Naive B cell (primary cell): Measurements from ENCODE around the gene WDR41. TPM values are rescaled to one million over a fixed set of nuclear protein-coding genes. Genes with fewer than 3 reads are reported as not detected.

Experiments
- ATAC-seq, 2 donors: fragments of 150-1000 bp; cut with Tn5 transposase; 2 replicates each; pipeline ENCODE4 v1.10.0; 2021; ENCODE audit warnings: low read depth in 2 of 2, mild to moderate bottlenecking in 2 of 2, moderate library complexity in 2 of 2
- DNase-seq: peaks from one replicate; pipeline ENCODE4 v3.0.0; 2022
- H3K27ac Mint-ChIP-seq, 6 donors: one replicate each; pipeline ENCODE4 v1.8.0; 2020 to 2022; ENCODE audit warnings: mild to moderate bottlenecking in 6 of 6, mixed read lengths in 6 of 6, moderate library complexity in 5 of 6, inconsistent platforms in 2 of 6
- H3K27me3 Mint-ChIP-seq, 3 donors: one replicate each; pipeline ENCODE4 v1.8.0; 2021 to 2022; ENCODE audit warnings: mixed read lengths in 3 of 3, mild to moderate bottlenecking in 1 of 3
- H3K36me3 Mint-ChIP-seq, 2 donors: one replicate each; pipeline ENCODE4 v1.8.0; 2020 to 2022; ENCODE audit warnings: mixed read lengths in 2 of 2, inconsistent platforms in 1 of 2, mild to moderate bottlenecking in 1 of 2
- H3K4me1 Mint-ChIP-seq, 3 donors: one replicate each; pipeline ENCODE4 v1.8.0; 2020 to 2022; ENCODE audit warnings: mixed read lengths in 3 of 3, inconsistent platforms in 1 of 3, mild to moderate bottlenecking in 1 of 3, moderate library complexity in 1 of 3
- H3K4me3 Mint-ChIP-seq, 8 donors: one replicate each; pipeline ENCODE4 v1.8.0; 2020 to 2022; ENCODE audit warnings: mild to moderate bottlenecking in 8 of 8, mixed read lengths in 8 of 8, moderate library complexity in 8 of 8, inconsistent platforms in 2 of 8
- H3K9me3 Mint-ChIP-seq, 7 donors: one replicate each; pipeline ENCODE4 v1.8.0; 2020 to 2022; ENCODE audit warnings: mixed read lengths in 7 of 7, mild to moderate bottlenecking in 5 of 7, inconsistent platforms in 2 of 7, moderate library complexity in 1 of 7
- polyA plus RNA-seq, 6 donors: library from polyadenylated mRNA; unstranded; fragments of 300-500 nt; fragmentation: Illumina TruSeq; gene quantifications; one replicate each; pipeline ENCODE4 v1.2.3, GENCODE V29; 2021; ENCODE audit warnings: low read depth in 6 of 6

The WDR41 gene
- polyA plus RNA-seq, 6 donors from 2014 or later: 24.0 to 31.2 (median 29.0) TPM

DNA sequence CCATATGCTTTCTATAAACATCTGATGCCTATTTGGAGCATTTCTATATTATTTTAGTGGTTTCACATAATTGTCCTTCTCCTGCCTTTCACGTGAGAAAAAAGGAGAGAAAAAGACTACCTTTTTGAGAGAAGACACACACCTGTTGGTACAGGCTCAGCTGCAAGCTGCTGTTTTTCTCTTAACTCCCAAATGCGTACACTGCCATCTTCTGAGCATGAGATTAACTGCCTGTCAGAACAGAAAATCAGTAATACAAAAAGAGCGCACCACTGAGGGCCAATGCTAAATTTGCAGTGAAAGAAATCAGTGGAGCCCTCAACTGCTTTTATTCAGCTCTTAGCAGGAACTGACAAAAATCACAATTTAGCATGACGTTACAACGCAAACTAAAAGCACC is 54.9 kb downstream of the WDR41 start:
- Mint-ChIP-seq H3K36me3 (peaks cover 40 to 48% of the 10 kb centered on the region in 2 donors), H3K4me1 (no peaks in the 10 kb centered on the region)
- DNase-seq: no peak

DNA sequence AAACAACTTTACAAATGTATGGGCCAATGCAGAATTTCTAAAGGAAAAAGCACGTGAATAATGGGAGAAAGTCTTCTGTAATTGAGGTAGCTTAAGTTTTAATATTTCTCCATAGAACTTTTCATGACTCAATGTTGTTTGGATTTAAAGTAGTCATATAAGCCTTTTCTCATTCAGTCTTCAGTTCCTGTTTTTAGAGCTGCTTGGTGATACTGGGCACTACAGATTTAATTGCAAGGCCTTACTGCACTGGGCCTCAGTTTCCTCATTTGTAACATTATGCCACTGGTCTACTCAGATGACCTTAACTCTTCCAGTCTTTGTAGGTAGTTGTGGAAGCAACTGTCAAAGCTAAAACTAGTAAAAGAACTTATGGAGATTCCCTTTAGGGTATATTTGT is 60.4 kb downstream of the WDR41 start:
- Mint-ChIP-seq H3K27ac (no peak overlapping the region), H3K27me3 (no peaks in the 10 kb centered on the region), H3K4me3 (no peak overlapping the region), H3K4me1 (no peaks in the 10 kb centered on the region), H3K36me3 (peaks cover 31 to 46% of the 10 kb centered on the region in 2 donors), H3K9me3 (no peaks in the 10 kb centered on the region)
- no peak for DNase-seq
- ATAC-seq: no peak

More for the DNA sequence above, 54.9 kb downstream of the WDR41 start:
- Mint-ChIP-seq H3K27me3 (no peaks in the 10 kb centered on the region), H3K9me3 (no peaks in the 10 kb centered on the region), H3K27ac (no peak overlapping the region), H3K4me3 (no peak overlapping the region)
- no peak for ATAC-seq

DNA sequence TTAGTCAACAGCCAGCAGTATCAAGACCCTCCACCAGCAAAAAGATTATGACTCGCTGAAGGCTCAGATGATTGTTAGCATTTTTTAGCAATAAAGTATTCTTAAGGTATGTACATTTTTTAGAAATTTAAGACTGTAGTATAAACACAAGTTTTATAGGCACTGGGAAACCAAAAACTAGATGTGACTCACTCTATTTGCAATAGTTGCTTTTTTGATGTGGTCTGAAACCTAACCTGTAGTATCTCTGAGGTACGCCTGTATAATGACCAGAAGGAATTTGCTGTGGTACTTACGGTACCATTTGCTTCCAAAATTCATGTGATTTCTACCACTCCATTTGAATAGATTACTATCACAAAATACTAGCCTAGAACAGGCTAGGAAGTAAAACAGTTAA is 60.8 kb downstream of the WDR41 start:
- Mint-ChIP-seq H3K9me3 (no peaks in the 10 kb centered on the region), H3K36me3 (peaks cover 28 to 41% of the 10 kb centered on the region in 2 donors), H3K4me3 (no peak overlapping the region), H3K4me1 (no peaks in the 10 kb centered on the region), H3K27ac (peak overlapping the region in 1 of 6 donors; percentile 25), H3K27me3 (no peaks in the 10 kb centered on the region)
- no peak for DNase-seq
- ATAC-seq: no peak

DNA sequence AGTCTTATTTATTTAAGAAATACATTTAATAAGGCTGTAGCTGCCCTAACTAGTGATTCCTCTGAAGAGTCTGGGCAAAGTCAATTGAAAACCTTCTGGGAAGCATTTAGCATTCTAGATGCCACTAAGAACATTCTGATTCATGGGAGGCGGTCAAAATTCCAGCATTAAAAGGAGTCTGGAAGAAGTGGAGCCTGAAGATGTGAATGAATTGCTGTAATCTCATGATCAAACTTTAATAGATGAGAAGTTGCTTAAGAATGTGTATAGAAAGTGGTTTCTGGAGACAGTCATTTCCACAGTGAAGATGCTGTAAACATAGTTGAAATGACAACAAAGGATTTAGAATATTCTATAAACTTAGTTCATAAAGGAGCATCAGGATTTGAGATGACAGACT is 61.4 kb downstream of the WDR41 start:
- Mint-ChIP-seq H3K4me3 (no peak overlapping the region), H3K4me1 (no peaks in the 10 kb centered on the region), H3K36me3 (peaks cover 22 to 36% of the 10 kb centered on the region in 2 donors), H3K9me3 (no peaks in the 10 kb centered on the region), H3K27me3 (no peaks in the 10 kb centered on the region), H3K27ac (peak overlapping the region in 1 of 6 donors; percentile 25)
- DNase-seq: no peak
- no peak for ATAC-seq

DNA sequence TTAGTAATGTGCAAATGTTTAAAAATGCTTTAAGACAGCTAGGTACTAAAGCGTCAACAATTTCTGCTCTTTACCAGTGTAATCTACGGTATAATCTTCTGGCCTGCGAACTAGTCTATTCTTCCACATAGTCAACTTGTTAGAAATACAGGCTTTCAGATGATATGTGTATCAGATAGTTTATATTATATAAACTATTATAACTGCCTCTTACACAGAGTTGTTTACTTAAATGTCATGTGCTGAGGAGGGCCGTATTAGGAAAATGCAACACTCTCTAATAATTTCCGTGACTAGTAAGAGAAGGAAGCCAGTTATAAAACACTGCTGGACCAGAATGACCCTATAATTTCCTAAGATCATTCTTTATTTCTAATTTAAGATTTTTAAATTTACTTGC is 63.6 kb downstream of the WDR41 start:
- peaks cover 2 to 20% of the 10 kb centered on the region in 2 donors for H3K36me3 Mint-ChIP-seq
- no peaks in the 10 kb centered on the region for H3K27me3 Mint-ChIP-seq
- H3K27ac Mint-ChIP-seq: no peak overlapping the region
- ATAC-seq (no peak), DNase-seq (no peak)
- no peak overlapping the region for H3K4me3 Mint-ChIP-seq
- H3K4me1 Mint-ChIP-seq: no peaks in the 10 kb centered on the region
- H3K9me3 Mint-ChIP-seq: no peaks in the 10 kb centered on the region

DNA sequence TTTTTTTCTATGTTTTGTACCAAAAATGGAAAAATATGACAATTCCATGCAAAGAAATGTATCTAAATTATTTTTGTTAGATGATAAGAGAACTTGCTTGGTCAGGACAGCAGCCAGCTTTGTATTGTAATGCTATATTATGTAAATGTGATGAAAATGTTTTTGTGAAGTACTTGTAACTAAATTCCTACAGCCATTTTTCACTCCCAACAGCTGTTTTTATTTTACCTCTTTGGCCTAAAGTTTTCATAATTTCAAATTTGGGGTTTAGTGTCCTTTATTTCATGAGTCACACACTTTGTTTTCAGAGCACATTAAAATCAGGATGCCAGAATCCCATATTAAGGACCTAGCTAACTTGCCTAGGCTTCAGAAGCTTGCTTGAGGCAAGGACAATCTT is 64.1 kb downstream of the WDR41 start:
- H3K9me3 Mint-ChIP-seq: peaks cover 0 to 2% (median 0%) of the 10 kb centered on the region in 7 donors
- no peak overlapping the region for H3K4me3 Mint-ChIP-seq
- H3K4me1 Mint-ChIP-seq: no peaks in the 10 kb centered on the region
- no peaks in the 10 kb centered on the region for H3K27me3 Mint-ChIP-seq
- no peak overlapping the region for H3K27ac Mint-ChIP-seq
- peaks cover 0 to 17% of the 10 kb centered on the region in 2 donors for H3K36me3 Mint-ChIP-seq
- ATAC-seq (no peak), DNase-seq (no peak)

DNA sequence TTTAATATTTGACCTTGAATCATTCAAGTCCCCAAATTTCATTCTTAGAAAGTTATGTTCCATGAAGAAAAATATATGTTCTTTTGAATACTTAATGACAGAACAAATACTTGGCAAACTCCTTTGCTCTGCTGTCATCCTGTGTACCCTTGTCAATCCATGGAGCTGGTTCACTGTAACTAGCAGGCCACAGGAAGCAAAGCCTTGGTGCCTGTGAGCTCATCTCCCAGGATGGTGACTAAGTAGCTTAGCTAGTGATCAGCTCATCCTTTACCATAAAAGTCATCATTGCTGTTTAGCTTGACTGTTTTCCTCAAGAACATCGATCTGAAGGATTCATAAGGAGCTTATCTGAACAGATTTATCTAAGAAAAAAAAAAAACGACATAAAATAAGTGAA is 65.4 kb downstream of the WDR41 start:
- no peaks in the 10 kb centered on the region for H3K27me3 Mint-ChIP-seq
- peaks cover 0 to 6% (median 0%) of the 10 kb centered on the region in 7 donors for H3K9me3 Mint-ChIP-seq
- peaks cover 0 to 9% of the 10 kb centered on the region in 2 donors for H3K36me3 Mint-ChIP-seq
- no peak overlapping the region for H3K27ac Mint-ChIP-seq
- no peak overlapping the region for H3K4me3 Mint-ChIP-seq
- H3K4me1 Mint-ChIP-seq: no peaks in the 10 kb centered on the region
- ATAC-seq (no peak), DNase-seq (no peak)

DNA sequence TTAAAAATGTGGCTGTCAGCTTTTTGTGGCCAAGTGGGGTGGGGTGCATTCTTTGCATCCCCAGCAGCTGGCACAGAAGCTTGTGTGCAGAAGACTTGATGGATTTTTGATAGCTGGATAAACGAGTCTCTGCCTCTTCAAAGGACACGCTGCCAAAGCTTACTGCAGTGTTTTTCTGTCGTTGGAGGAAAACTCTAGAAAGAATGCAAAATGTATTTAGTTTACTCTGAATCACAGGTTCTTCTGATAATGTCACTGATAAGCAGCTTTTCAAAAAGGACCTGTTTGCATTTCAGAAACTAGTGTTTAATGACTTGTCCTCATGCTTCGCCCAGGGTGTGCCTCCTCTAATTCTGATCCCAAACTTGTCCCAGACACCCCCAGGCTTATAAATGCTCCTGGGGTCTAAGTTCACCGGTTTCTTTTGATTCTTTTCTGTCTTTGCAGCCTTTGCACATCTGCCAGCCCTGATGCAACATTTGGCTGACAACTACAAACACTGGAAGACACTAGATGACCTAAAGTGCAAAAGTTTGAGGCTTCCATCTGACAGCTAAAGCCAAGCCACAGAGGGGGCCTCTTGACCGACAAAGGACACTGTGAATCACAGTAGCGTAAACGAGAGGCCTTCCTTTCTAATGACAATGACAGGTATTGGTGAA is 66.0 kb downstream of the WDR41 start:
- ATAC-seq (no peak), DNase-seq (no peak)
- no peaks in the 10 kb centered on the region for H3K4me1 Mint-ChIP-seq
- no peak overlapping the region for H3K27ac Mint-ChIP-seq
- H3K36me3 Mint-ChIP-seq: peaks cover 0 to 9% of the 10 kb centered on the region in 2 donors
- H3K27me3 Mint-ChIP-seq: no peaks in the 10 kb centered on the region
- H3K4me3 Mint-ChIP-seq: no peak overlapping the region
- H3K9me3 Mint-ChIP-seq: peaks cover 0 to 6% (median 0%) of the 10 kb centered on the region in 7 donors

DNA sequence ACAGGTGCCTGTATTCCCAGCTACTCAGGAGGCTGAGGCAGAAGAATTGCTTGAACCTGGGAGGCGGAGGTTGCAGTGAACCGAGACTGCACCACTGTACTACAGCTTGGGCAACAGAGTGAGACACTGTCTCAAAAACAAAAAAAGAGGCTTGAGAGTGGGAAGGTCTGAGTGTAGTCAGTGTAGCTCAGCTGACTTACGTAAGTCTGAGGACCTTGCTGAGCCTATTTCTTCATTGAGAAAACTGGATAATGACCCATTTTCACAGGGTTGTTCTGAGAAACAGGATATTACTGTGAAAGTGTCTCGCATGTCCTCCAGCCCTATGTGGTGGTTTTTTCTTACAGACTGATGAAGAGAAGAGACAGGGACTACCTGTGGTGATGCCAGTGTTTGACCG is 66.7 kb downstream of the WDR41 start:
- no peaks in the 10 kb centered on the region for H3K4me1 Mint-ChIP-seq
- no peak overlapping the region for H3K4me3 Mint-ChIP-seq
- DNase-seq (no peak), ATAC-seq (no peak)
- no peak overlapping the region for H3K27ac Mint-ChIP-seq
- peaks cover 0 to 8% (median 0%) of the 10 kb centered on the region in 7 donors for H3K9me3 Mint-ChIP-seq
- H3K27me3 Mint-ChIP-seq: no peaks in the 10 kb centered on the region
- peaks cover 0 to 8% of the 10 kb centered on the region in 2 donors for H3K36me3 Mint-ChIP-seq

DNA sequence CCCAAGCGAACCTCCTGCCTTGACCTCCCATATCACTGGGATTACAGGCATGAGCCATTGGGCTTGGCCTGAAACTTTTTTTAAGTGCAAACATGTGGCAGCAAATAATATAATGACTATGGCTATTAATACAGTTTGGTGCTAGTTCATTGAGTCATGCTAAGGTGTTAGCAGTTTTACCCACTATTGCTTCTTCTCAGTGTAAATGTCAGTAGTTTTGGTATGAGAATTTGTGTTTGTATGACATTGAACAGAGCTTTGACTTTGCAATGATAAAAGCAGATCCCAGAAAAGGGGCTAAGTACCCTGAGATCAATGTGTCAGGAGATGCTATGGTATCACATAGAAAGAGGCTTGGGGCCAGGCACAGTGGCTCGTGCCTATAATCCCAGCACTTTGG is 67.2 kb downstream of the WDR41 start:
- H3K36me3 Mint-ChIP-seq: peaks cover 0 to 3% of the 10 kb centered on the region in 2 donors
- no peak overlapping the region for H3K27ac Mint-ChIP-seq
- no peaks in the 10 kb centered on the region for H3K4me1 Mint-ChIP-seq
- H3K27me3 Mint-ChIP-seq: no peaks in the 10 kb centered on the region
- peaks cover 0 to 8% (median 0%) of the 10 kb centered on the region in 7 donors for H3K9me3 Mint-ChIP-seq
- no peak overlapping the region for H3K4me3 Mint-ChIP-seq
- no peak for DNase-seq
- ATAC-seq: no peak

DNA sequence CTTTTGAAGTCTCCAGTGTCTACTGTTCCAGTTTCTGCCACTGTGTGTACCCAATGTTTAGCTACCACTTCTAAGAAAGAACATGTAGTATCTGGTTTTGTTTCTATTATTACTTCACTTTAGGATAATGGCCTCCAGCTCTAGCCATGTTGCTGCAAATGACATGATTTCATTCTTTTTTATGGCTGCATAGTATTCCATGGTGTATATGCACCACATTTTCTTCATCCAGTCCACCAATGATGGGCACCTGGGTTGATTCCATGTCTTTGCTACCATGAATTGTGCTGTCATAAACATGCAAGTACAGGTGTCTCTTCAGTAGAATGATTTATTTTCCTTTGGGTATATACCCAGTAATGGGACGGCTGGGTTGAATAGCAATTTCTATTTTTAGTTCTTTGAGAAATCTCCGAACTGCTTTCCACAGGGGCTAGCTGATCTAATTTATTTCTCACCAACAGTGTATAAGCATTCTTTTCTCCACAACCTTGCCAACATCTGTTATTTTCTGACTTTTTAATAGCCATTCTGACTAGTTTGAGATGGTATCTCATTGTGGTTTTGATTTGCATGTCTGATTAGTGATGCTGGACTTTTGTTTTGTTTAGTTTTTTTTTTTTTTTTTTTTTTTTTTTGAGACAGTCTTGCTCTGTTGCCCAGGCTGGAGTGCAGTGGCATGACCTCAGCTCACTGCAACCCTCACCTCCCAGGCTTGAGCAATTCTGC is 68.9 kb downstream of the WDR41 start:
- Mint-ChIP-seq H3K4me3 (no peak overlapping the region), H3K27ac (peak overlapping the region in 1 of 6 donors; percentile 10), H3K9me3 (peaks cover 0 to 8% (median 0%) of the 10 kb centered on the region in 7 donors), H3K27me3 (no peaks in the 10 kb centered on the region), H3K36me3 (no peaks in the 10 kb centered on the region), H3K4me1 (no peaks in the 10 kb centered on the region)
- ATAC-seq (peak in 1 of 2 donors; percentile 27), DNase-seq (no peak)

DNA sequence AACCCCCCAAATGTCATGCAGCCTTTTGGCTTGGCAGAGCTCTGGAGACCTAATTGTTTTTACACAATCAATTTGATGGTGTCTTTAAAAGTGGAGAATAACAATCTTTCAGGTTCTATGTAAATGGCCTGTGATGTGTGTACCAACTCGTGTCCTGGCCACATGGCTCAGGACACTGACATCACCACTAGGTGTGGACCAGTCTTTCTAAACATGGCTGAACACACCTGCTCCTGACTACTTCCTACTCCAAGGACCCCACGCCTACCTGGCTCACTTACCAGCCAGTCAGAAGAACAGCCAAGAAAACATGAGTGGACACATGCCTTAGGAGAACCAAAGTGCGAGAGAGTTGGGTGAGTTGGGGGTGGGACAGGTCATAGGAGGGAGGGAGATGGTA is 71.2 kb downstream of the WDR41 start:
- no peak overlapping the region for H3K27ac Mint-ChIP-seq
- no peaks in the 10 kb centered on the region for H3K36me3 Mint-ChIP-seq
- DNase-seq: no peak
- no peaks in the 10 kb centered on the region for H3K4me1 Mint-ChIP-seq
- H3K4me3 Mint-ChIP-seq: no peak overlapping the region
- H3K27me3 Mint-ChIP-seq: peaks cover 7 to 14% (median 9%) of the 10 kb centered on the region in 3 donors
- peaks cover 0 to 8% (median 0%) of the 10 kb centered on the region in 7 donors for H3K9me3 Mint-ChIP-seq
- ATAC-seq: no peak

DNA sequence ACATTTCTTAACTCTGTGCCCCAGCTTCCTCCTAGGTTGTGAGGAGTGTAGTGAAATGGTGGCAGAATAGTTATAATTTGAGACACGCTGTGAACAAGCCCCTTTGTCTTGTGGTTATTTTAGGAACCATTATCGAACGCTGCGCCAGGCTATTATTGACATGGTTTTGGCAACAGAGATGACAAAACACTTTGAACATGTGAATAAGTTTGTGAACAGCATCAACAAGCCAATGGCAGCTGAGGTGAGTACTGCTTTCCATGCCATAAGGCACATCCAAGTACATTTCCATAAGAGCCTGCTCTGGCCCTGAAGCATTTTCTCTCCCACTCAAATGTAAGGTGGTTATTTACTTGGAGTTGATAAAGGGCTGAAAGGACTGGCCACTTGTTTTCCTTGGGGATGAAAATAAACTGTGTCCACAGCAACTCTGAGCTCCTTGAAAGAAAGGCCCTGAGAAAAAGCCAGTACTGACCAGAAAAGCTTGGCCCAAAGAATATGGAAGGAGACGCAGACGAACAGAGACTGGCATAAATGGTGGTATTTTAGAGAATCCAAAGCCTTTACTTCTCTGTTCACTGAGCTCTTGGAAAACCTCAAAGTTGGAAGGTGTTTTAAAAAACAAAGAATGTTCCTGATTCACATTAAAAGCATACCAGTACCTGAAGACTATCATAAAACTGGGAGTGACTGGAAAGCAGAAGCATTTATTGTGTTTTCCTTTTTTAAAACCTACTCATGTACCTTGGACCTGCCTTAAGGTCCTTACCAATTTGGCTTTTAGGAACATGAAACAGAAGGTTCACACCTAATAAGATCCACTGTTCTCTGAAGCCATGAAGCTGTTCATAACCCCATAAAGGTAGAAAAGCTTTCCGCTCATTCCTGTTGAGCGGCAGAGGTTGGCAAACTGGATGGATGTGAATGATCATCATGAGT is 72.2 kb downstream of the WDR41 start:
- ATAC-seq (no peak), DNase-seq (no peak)
- H3K36me3 Mint-ChIP-seq: no peaks in the 10 kb centered on the region
- no peak overlapping the region for H3K27ac Mint-ChIP-seq
- H3K9me3 Mint-ChIP-seq: peaks cover 0 to 8% (median 0%) of the 10 kb centered on the region in 7 donors
- peaks cover 7 to 17% (median 9%) of the 10 kb centered on the region in 3 donors for H3K27me3 Mint-ChIP-seq
- no peaks in the 10 kb centered on the region for H3K4me1 Mint-ChIP-seq
- no peak overlapping the region for H3K4me3 Mint-ChIP-seq
